GM12892 (cell line): Measurements from ENCODE around the gene CLN5.

Experiments used
- POLR2A ChIP-seq: IDR thresholded peaks from 2 replicates; pipeline ENCODE4 v1.6.1; 2011; ENCODE audit warnings: low read depth, low read length, control low read depth
- POLR2AphosphoS5 ChIP-seq: IDR thresholded peaks from 2 replicates; pipeline ENCODE4 v1.6.1; 2011; ENCODE audit warnings: low read depth, low read length, control low read depth
- TAF1 ChIP-seq: IDR thresholded peaks from 2 replicates; pipeline ENCODE4 v1.6.1; 2011; ENCODE audit warnings: low read depth, mild to moderate bottlenecking, control low read depth, low read length, borderline replicate concordance

DNA sequence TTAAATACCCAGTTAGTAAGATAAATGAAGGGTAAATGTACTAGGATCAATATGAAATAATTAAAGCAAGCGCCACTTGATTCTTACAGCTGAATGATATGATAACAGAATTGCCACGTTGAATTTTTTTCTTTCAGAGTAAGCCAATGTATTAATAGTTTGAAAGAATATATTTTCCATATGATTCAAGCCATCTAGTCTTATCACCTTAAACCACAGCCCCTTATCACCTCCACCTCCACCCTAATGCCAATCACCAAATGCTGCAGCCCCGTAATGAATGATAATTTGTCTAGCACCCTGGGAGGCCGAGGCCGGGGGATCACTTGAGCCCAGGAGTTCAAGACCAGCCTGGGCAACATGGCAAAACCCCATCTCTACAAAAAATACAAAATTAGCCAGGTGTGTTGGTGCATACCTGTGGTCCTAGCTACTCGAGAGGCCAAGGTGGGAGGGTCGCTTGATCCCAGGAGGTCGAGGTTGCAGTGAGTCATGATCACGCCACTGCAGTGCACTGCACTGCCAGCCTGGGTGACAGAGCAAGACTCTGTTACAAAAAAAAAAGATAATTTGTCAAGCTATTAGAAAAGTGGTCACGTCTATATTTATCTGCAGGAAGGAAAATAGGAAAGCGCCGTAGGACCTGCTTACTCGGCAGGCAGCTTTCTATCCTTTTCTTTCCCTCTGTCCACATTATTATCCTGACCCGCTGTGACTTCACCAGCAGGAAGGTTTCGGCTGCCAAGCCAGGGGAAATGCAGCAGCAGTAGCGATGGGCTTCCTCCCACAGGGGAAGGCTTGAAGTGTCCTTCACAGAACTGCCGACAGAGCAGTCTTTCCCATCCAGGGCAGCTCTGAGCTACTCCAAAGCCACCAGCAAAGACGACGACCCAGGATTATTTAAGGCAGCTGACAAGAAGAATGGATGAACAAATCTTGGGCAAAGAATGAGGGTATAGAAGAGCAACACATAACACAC lies 19.7 kb upstream of the CLN5 start:
- no peak for TF ChIP-seq POLR2AphosphoS5
- no peak for TF ChIP-seq POLR2A
- no peak for TF ChIP-seq TAF1
